ENCODE results near the gene UBE4A. TPM values are rescaled to one million over a fixed set of nuclear protein-coding genes. Genes with fewer than 3 reads are reported as not detected.
A peak's percentile ranks its signal among the peaks of the same experiment; 100 is the strongest.

The UBE4A gene
- total and polyA plus RNA-seq, 10 of the 15 experiments (the other 5 are each of a cell fraction or from before 2014, with no cell fraction given), result 6.2 to 39.6 (median 30.3) TPM

DNA sequence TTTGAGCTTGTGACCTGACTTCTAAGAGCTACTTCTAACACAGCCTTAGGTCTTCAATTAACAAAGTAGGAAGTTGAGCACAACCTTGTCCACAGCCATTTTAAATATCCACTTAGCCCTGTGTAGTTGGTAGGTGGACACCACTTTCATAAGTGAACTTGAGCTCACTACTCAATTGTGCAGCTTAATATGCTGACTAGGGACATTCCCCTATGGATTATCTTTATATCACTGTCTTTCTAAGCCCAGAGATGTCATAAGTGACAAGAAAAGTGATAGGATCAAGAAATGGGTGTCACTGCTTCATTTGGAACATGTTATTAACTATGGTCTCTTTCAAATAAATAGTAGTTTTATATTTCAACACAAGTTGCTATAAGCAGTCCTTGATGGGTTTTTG, 38.0 kb downstream of the UBE4A start (continued):
- TF ChIP-seq, protein P1, sequence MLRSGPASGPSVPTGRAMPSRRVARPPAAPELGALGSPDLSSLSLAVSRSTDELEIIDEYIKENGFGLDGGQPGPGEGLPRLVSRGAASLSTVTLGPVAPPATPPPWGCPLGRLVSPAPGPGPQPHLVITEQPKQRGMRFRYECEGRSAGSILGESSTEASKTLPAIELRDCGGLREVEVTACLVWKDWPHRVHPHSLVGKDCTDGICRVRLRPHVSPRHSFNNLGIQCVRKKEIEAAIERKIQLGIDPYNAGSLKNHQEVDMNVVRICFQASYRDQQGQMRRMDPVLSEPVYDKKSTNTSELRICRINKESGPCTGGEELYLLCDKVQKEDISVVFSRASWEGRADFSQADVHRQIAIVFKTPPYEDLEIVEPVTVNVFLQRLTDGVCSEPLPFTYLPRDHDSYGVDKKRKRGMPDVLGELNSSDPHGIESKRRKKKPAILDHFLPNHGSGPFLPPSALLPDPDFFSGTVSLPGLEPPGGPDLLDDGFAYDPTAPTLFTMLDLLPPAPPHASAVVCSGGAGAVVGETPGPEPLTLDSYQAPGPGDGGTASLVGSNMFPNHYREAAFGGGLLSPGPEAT (IDR thresholded peaks at IDR 0.05; ENCODE audit: low read depth), result no peak
- TF ChIP-seq SUZ12 (IDR thresholded peaks at IDR 0.05; ENCODE audit: unreplicated experiment), result no peak
- TF ChIP-seq, protein P2, sequence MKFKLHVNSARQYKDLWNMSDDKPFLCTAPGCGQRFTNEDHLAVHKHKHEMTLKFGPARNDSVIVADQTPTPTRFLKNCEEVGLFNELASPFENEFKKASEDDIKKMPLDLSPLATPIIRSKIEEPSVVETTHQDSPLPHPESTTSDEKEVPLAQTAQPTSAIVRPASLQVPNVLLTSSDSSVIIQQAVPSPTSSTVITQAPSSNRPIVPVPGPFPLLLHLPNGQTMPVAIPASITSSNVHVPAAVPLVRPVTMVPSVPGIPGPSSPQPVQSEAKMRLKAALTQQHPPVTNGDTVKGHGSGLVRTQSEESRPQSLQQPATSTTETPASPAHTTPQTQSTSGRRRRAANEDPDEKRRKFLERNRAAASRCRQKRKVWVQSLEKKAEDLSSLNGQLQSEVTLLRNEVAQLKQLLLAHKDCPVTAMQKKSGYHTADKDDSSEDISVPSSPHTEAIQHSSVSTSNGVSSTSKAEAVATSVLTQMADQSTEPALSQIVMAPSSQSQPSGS (IDR thresholded peaks at IDR 0.05; ENCODE audit: low read length), result no peak

GRCh38 chr11:118398791-118399559, 39.6 kb downstream of the UBE4A start:
- intact Hi-C loops (cut with micrococcal nuclease; ENCODE audit: unreplicated experiment) (no loop called here), in situ Hi-C loops (cut with MboI) (loop anchor here (25.0 kb wide), 1 partner anchor 88 kb away; no protein-coding TSS in a partner anchor)
- H3K9ac ChIP-seq (ENCODE audit: control insufficient read depth, insufficient read depth, low read length), result peak overlapping the region; percentile 24; the same call in 1 of the 2 replicates
- H4K20me1 ChIP-seq (ENCODE audit: control insufficient read depth, insufficient read depth), result no peaks in the 10 kb centered on the region
- DNase-seq (ENCODE audit: low read depth, low spot score), result no peak
- H3K79me2 ChIP-seq (ENCODE audit: control insufficient read depth, insufficient read depth, low read length), result peaks cover 35% of the 10 kb centered on the region
- H3K4me3 ChIP-seq, result no peak overlapping the region
- CTCF ChIA-PET, result interaction anchor here (1.1 to 2.8 kb wide), 9 partner anchors 10 to 103 kb away, joined by 3 to 10 read pairs (median 6); no protein-coding TSS in a partner anchor
- SMC1A ChIA-PET (ENCODE audit: uncharacterized antibody, unreplicated experiment), result interaction anchor here (0.9 to 2.6 kb wide), 7 partner anchors 28 to 94 kb away, joined by 3 to 10 read pairs (median 3); no protein-coding TSS in a partner anchor
- no peak for FAIRE-seq
- H2AFZ ChIP-seq (ENCODE audit: control insufficient read depth, low read depth, low read length), result no peak overlapping the region
- H3K4me1 ChIP-seq (ENCODE audit: control insufficient read depth, insufficient read depth, low read length), result peaks cover 15% of the 10 kb centered on the region; the same call in 1 of the 2 replicates
- POLR2A ChIA-PET, result interaction anchor here (0.9 kb wide), 1 partner anchor 13 kb away, joined by 3 read pairs; no protein-coding TSS in a partner anchor
- no peaks in the 10 kb centered on the region for H3K9me3 ChIP-seq (replicated peaks; ENCODE audit: control insufficient read depth, insufficient read depth, low read length)
- TF ChIP-seq HCFC1 (IDR thresholded peaks at IDR 0.05; ENCODE audit: low read length), result no peak
- peak; percentile 60; the same call in 1 of the 2 replicates for TF ChIP-seq ASH2L (IDR thresholded peaks at IDR 0.05; ENCODE audit: borderline replicate concordance, low read depth)
- TF ChIP-seq CREB1 (IDR thresholded peaks at IDR 0.05; ENCODE audit: low read depth), result 0 out of 2 replicates have a peak, but pooled peaks have one; percentile 22
- TF ChIP-seq, protein P2 (IDR thresholded peaks at IDR 0.05; ENCODE audit: low read length), result 0 out of 2 replicates have a peak, but pooled peaks have one; percentile 15
- ATAC-seq, result peak; percentile 62
- BruUV-seq (replicated peaks), result no TSS peak
- WGBS (ENCODE audit: insufficient coverage, insufficient replicate concordance, low lambda C conversion rate, missing lambda C conversion rate), result 3% methylated on average over 3 of the region's 3 CpGs
- peak overlapping the region; percentile 41 for H3K27ac ChIP-seq (ENCODE audit: control insufficient read depth, insufficient read depth)
- no peaks in the 10 kb centered on the region for H3K27me3 ChIP-seq (replicated peaks in 1 of 2; ENCODE audit: control insufficient read depth in 2 of 2, insufficient read depth in 2 of 2, low read length in 1 of 2)
- RAD21 ChIA-PET (ENCODE audit: unreplicated experiment), result interaction anchor here (1.0 to 1.1 kb wide), 2 partner anchors 35 to 89 kb away, joined by 3 to 4 read pairs; no protein-coding TSS in a partner anchor
- H3K4me2 ChIP-seq (ENCODE audit: control insufficient read depth, insufficient read depth), result peak overlapping the region; percentile 1; the same call in 1 of the 2 replicates
- peaks cover 4 to 14% of the 10 kb centered on the region in 2 experiments for H3K36me3 ChIP-seq (ENCODE audit: control insufficient read depth in 2 of 2, insufficient read depth in 2 of 2, low read length in 1 of 2)
